Mesendoderm (in vitro differentiated cells): ENCODE measurements around the gene ERC2.

Source experiments
- DNase-seq: peaks from one replicate; pipeline ENCODE4 v3.0.0; 2013
- H2AK5ac ChIP-seq: 2 replicates; pipeline ENCODE4 v1.6.1; 2013; ENCODE audit warnings: low read length, inconsistent platforms
- H2BK120ac ChIP-seq: 2 replicates; pipeline ENCODE4 v1.6.1; 2013; ENCODE audit warnings: low read depth, mild to moderate bottlenecking, low read length, moderate library complexity, mixed read lengths
- H2BK15ac ChIP-seq: replicated peaks from 2 replicates; pipeline ENCODE4 v1.6.1; 2013; ENCODE audit warnings: low read depth, mild to moderate bottlenecking, moderate library complexity
- H2BK5ac ChIP-seq: 2 replicates; pipeline ENCODE4 v1.6.1; 2013; ENCODE audit warnings: low read length, inconsistent platforms
- H3K18ac ChIP-seq: 2 replicates; pipeline ENCODE4 v1.6.1; 2013; ENCODE audit warnings: mild to moderate bottlenecking, low read length, mixed read lengths
- H3K23ac ChIP-seq: one replicate; pipeline ENCODE4 v1.6.1; 2013; ENCODE audit warnings: low read length
- H3K27ac ChIP-seq: 2 replicates; pipeline ENCODE4 v1.5.1; 2013; ENCODE audit warnings: low read depth, mild to moderate bottlenecking, inconsistent platforms, low read length, moderate library complexity
- H3K27me3 ChIP-seq: 2 replicates; pipeline ENCODE4 v1.6.1; 2013; ENCODE audit warnings: low read length, control low read depth, mild to moderate bottlenecking, inconsistent platforms; ENCODE audit not compliant: insufficient read depth, poor library complexity
- H3K36me3 ChIP-seq: 2 replicates; pipeline ENCODE4 v1.6.1; 2013; ENCODE audit warnings: low read length, inconsistent platforms; ENCODE audit not compliant: control insufficient read depth, insufficient read depth
- H3K4ac ChIP-seq: one replicate; pipeline ENCODE4 v1.6.1; 2013; ENCODE audit warnings: low read depth, mild to moderate bottlenecking, low read length, moderate library complexity
- H3K4me1 ChIP-seq: 2 replicates; pipeline ENCODE4 v1.6.1; 2013; ENCODE audit warnings: low read depth, low read length, inconsistent platforms; ENCODE audit not compliant: control insufficient read depth
- H3K4me2 ChIP-seq: 2 replicates; pipeline ENCODE4 v1.6.1; 2013; ENCODE audit warnings: low read length
- H3K4me3 ChIP-seq: 2 replicates; pipeline ENCODE4 v1.5.1; 2013; ENCODE audit warnings: mild to moderate bottlenecking, low read length
- H3K56ac ChIP-seq: one replicate; pipeline ENCODE4 v1.6.1; 2013; ENCODE audit warnings: low read length
- H3K79me1 ChIP-seq: 2 replicates; pipeline ENCODE4 v1.6.1; 2013; ENCODE audit warnings: low read length, inconsistent platforms
- H3K79me2 ChIP-seq: 2 replicates; pipeline ENCODE4 v1.6.1; 2013; ENCODE audit warnings: mild to moderate bottlenecking, low read length; ENCODE audit not compliant: control insufficient read depth, insufficient read depth
- H3K9ac ChIP-seq: 2 replicates; pipeline ENCODE4 v1.6.1; 2013; ENCODE audit warnings: low read length, inconsistent platforms
- H4K5ac ChIP-seq: one replicate; pipeline ENCODE4 v1.6.1; 2013; ENCODE audit warnings: low read length
- H4K8ac ChIP-seq: one replicate; pipeline ENCODE4 v1.6.1; 2013; ENCODE audit warnings: low read depth, mild to moderate bottlenecking, control low read depth, low read length, moderate library complexity
- WGBS: extraction: QIAGEN DNeasy Blood & Tissue Kit; methylation state at CpG from one replicate; pipeline ENCODE4 v1.1.7; 2013; ENCODE audit warnings: low lambda C conversion rate, missing lambda C conversion rate; ENCODE audit not compliant: insufficient coverage; ENCODE audit errors: extremely low coverage; 5-methylcytosine and 5-hydroxymethylcytosine counted together

The ERC2 gene

DNA sequence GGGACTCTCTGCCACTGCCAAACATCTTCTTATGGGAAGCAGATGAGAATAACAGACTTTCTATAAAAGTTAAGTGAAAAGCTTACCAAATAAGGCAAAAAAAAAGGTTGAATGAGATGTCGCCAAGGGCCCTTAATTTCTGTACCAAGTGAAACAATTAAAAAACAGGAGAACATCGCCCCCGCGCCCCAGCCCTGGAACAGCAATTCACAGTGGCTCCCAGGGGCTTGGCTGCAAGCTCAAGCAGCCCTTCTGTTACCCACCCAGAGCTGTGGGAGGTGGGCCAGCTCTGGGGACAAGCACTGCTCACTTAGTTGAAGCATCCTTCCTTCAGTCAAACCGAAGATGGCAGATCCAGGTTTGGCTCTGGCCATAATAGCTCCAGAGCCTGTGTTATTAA is 208.0 kb downstream of the ERC2 start:
- WGBS, result no CpG with 5 or more reads among the region's 5 CpGs

DNA sequence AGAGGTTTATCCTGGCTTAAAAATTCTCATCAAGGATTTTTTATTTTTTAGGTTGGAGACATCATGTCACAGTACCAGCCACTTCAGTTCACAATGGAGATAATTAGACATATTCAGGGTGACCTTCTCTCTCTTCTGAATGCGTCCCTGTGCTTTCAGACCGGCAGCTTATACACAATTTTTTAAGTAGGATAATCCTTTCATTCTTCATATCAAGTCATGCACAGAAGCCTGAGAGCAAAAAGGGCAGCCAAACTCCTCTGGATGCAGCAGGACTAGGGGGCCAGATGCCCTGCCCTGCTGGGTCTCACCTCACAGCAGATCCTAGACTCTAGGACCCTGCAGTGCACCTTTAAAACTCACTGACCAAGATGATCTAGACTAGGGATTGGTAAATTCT is 210.4 kb downstream of the ERC2 start:
- Histone ChIP-seq H2BK5ac (no peak overlapping the region), H3K9ac (no peak overlapping the region), H3K4me2 (no peak overlapping the region), H3K23ac (no peak overlapping the region), H3K4me3 (no peak overlapping the region), H3K18ac (no peak overlapping the region), H2BK15ac (no peak overlapping the region), H3K4ac (no peak overlapping the region), H3K79me1 (no peaks in the 10 kb centered on the region), H3K56ac (no peak overlapping the region), H2BK120ac (no peak overlapping the region), H3K27me3 (no peaks in the 10 kb centered on the region), H3K27ac (no peak overlapping the region), H4K8ac (no peak overlapping the region), H3K79me2 (no peaks in the 10 kb centered on the region), H2AK5ac (no peak overlapping the region), H3K36me3 (no peaks in the 10 kb centered on the region), H3K4me1 (peaks cover 7% of the 10 kb centered on the region), H4K5ac (no peak overlapping the region)
- no CpG with 5 or more reads among the region's 2 CpGs for WGBS
- DNase-seq, result no peak

More for the DNA sequence above, 208.0 kb downstream of the ERC2 start:
- H3K27me3 ChIP-seq, result no peaks in the 10 kb centered on the region
- no peak overlapping the region for H2AK5ac ChIP-seq
- H2BK120ac ChIP-seq, result no peak overlapping the region
- no peaks in the 10 kb centered on the region for H3K79me2 ChIP-seq
- H2BK5ac ChIP-seq, result no peak overlapping the region
- no peaks in the 10 kb centered on the region for H3K36me3 ChIP-seq
- H3K4ac ChIP-seq, result no peak overlapping the region
- no peak overlapping the region for H3K18ac ChIP-seq
- no peak overlapping the region for H3K4me3 ChIP-seq
- H2BK15ac ChIP-seq, result no peak overlapping the region
- H3K4me2 ChIP-seq, result no peak overlapping the region
- no peaks in the 10 kb centered on the region for H3K79me1 ChIP-seq
- peaks cover 5% of the 10 kb centered on the region for H3K4me1 ChIP-seq
- H4K5ac ChIP-seq, result no peak overlapping the region
- no peak overlapping the region for H3K27ac ChIP-seq
- H3K23ac ChIP-seq, result no peak overlapping the region
- no peak overlapping the region for H3K9ac ChIP-seq
- H4K8ac ChIP-seq, result no peak overlapping the region
- no peak for DNase-seq
- no peak overlapping the region for H3K56ac ChIP-seq

DNA sequence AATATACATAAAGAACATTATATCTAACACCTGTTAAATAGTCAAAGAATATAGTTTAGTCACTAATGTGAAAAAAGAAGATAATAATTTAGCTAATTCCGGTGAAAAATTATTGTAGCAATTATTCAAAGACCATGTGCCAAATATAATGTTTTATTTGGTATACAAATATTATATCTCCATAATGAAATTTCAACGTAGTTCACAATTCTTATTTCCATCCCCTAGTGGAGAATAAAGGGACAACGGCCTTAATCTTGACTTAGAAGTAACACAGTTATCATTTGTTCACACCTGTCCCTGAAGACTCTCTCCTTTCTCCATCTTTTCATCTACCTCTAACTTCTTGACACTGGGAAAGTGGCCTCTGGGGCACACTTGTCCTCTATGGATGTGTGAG is 213.4 kb downstream of the ERC2 start:
- no peak overlapping the region for H3K4ac ChIP-seq
- H2BK15ac ChIP-seq, result no peak overlapping the region
- no peak overlapping the region for H4K5ac ChIP-seq
- peaks cover 7% of the 10 kb centered on the region for H3K4me1 ChIP-seq
- H3K18ac ChIP-seq, result no peak overlapping the region
- H2BK5ac ChIP-seq, result no peak overlapping the region
- DNase-seq, result no peak
- H3K4me3 ChIP-seq, result no peak overlapping the region
- H3K4me2 ChIP-seq, result no peak overlapping the region
- no peaks in the 10 kb centered on the region for H3K79me2 ChIP-seq
- no peaks in the 10 kb centered on the region for H3K36me3 ChIP-seq
- no peaks in the 10 kb centered on the region for H3K79me1 ChIP-seq
- H4K8ac ChIP-seq, result no peak overlapping the region
- WGBS, result no CpG with 5 or more reads among the region's 3 CpGs
- H2AK5ac ChIP-seq, result no peak overlapping the region
- H2BK120ac ChIP-seq, result no peak overlapping the region
- H3K56ac ChIP-seq, result no peak overlapping the region
- H3K27ac ChIP-seq, result no peak overlapping the region
- H3K9ac ChIP-seq, result no peak overlapping the region
- no peaks in the 10 kb centered on the region for H3K27me3 ChIP-seq
- peak overlapping the region; percentile 30 for H3K23ac ChIP-seq

DNA sequence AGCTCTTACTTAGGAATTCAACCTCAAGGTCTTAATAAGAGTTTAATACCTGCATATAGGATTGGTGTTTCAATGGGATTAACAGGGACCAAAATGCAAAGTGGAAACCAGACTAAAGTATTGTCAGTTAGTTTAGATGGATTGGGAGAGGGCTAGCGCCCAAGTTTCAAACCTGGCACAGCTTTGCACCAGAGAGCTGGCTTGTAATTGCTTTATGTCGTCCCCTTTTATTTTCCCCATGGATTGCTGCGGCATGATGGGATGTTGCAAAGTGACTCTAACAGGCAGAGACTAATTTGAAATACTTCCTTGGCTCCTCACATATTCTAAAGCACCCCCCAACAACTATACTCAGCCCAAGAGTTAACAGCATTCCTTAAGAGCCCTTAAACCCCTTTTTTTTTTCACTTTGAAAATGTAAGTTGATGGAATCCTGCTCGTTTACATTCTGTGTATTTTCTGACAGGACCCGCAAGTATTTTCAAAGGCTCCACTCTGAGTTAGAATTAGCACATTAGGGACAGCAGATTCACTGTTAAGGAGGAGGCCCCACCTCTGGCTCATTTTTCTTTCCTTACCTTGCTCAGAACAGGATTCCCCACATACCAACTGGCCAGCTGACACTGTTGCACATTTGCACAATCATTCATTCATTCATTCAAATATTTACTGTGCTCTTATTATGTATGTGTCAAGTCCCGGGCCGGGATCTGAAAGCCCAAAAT is 214.2 kb downstream of the ERC2 start:
- Histone ChIP-seq H3K4me2 (no peak overlapping the region), H3K27me3 (no peaks in the 10 kb centered on the region), H3K4me3 (no peak overlapping the region), H2BK120ac (no peak overlapping the region), H3K18ac (no peak overlapping the region), H3K79me2 (no peaks in the 10 kb centered on the region), H3K23ac (no peak overlapping the region), H3K56ac (no peak overlapping the region), H2AK5ac (no peak overlapping the region), H3K27ac (no peak overlapping the region), H3K4me1 (peaks cover 7% of the 10 kb centered on the region), H2BK15ac (no peak overlapping the region), H3K9ac (no peak overlapping the region), H4K5ac (no peak overlapping the region), H3K79me1 (no peaks in the 10 kb centered on the region), H3K4ac (no peak overlapping the region), H3K36me3 (no peaks in the 10 kb centered on the region), H4K8ac (no peak overlapping the region), H2BK5ac (no peak overlapping the region)
- WGBS, result no CpG with 5 or more reads among the region's 7 CpGs
- DNase-seq, result peak; percentile 72

DNA sequence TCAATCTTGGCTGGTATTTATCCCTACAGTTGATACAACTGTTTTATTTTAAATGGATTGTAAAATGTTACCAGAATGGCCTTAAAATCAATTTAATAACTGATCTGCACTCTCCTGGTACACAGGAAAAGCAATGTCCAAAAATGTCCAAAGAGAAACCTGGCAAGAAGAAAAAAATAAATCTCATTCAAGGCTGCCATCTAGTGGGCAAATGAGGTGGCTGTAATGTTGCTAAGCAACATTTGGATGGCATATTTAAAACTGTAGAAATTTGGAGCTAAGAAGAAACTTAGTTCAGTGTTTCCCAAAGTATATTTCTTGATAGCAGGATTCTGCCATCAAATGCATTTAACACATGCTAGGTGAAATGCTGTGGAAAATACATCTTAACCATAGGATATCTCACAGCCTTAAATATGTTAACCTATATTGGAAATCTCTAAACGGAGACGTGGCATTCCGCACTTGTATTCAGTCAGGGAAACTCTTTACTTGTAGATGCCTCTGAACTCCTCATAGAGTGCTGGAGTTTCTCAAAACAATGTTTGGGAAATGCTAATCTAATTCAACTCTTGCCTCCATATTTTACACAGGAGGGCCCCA is 216.8 kb downstream of the ERC2 start:
- no peaks in the 10 kb centered on the region for H3K79me1 ChIP-seq
- no peak overlapping the region for H2BK5ac ChIP-seq
- no peak overlapping the region for H3K9ac ChIP-seq
- H3K27me3 ChIP-seq, result no peaks in the 10 kb centered on the region
- H2BK15ac ChIP-seq, result no peak overlapping the region
- peaks cover 7% of the 10 kb centered on the region for H3K4me1 ChIP-seq
- no peak overlapping the region for H3K4ac ChIP-seq
- no peak overlapping the region for H2AK5ac ChIP-seq
- no CpG with 5 or more reads among the region's 3 CpGs for WGBS
- no peaks in the 10 kb centered on the region for H3K79me2 ChIP-seq
- H3K18ac ChIP-seq, result no peak overlapping the region
- H3K36me3 ChIP-seq, result no peaks in the 10 kb centered on the region
- no peak overlapping the region for H3K4me3 ChIP-seq
- peak; percentile 56 for DNase-seq
- no peak overlapping the region for H3K4me2 ChIP-seq
- H4K5ac ChIP-seq, result no peak overlapping the region
- no peak overlapping the region for H2BK120ac ChIP-seq
- no peak overlapping the region for H3K27ac ChIP-seq
- H3K23ac ChIP-seq, result no peak overlapping the region
- H4K8ac ChIP-seq, result no peak overlapping the region
- no peak overlapping the region for H3K56ac ChIP-seq

DNA sequence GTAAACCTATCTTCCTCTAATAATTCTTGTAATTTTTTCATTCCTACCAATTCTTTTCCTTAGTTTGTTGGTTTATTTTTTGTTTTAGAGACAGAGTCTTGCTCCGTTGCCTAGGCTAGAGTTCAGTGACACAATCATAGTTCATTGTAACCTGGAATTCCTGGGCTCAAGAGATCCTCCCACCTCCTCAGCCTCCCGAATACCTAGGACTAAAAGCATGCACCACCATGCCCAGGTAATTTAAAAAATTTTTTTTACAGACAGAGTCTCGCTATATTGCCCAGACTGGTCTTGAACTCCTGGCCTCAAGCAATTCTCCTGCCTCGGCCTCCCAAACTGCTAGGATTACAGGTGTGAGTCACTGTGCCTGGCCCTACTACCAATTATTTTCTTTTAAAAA is 220.2 kb downstream of the ERC2 start:
- WGBS, result no CpG with 5 or more reads among the region's 4 CpGs

More for the DNA sequence above, 220.2 kb downstream of the ERC2 start:
- Histone ChIP-seq H4K5ac (no peak overlapping the region), H3K4me3 (no peak overlapping the region), H3K79me1 (no peaks in the 10 kb centered on the region), H3K36me3 (no peaks in the 10 kb centered on the region), H3K79me2 (no peaks in the 10 kb centered on the region), H2AK5ac (no peak overlapping the region), H3K27me3 (no peaks in the 10 kb centered on the region), H3K4ac (no peak overlapping the region), H2BK15ac (no peak overlapping the region), H2BK5ac (no peak overlapping the region), H3K9ac (no peak overlapping the region), H3K27ac (no peak overlapping the region), H3K4me2 (no peak overlapping the region), H2BK120ac (no peak overlapping the region), H3K56ac (no peak overlapping the region), H3K23ac (no peak overlapping the region), H4K8ac (no peak overlapping the region), H3K4me1 (no peaks in the 10 kb centered on the region), H3K18ac (no peak overlapping the region)
- no peak for DNase-seq
